HepG2 (cell line): Measurements from ENCODE around the gene FGFR2. TPM values are rescaled to one million over a fixed set of nuclear protein-coding genes. Genes with fewer than 3 reads are reported as not detected.

ENCODE experiments used
- FOXA3 ChIP-seq: IDR thresholded peaks from 2 replicates; pipeline ENCODE4 v1.6.1; 2016; ENCODE audit warnings: missing genetic modification reagents, missing compliant biosample characterization
- FOXM1 ChIP-seq: sonication (generic); formaldehyde crosslinking; IDR thresholded peaks from 2 replicates; pipeline ENCODE4 v1.5.0; 2020; ENCODE audit warnings: missing genetic modification reagents
- NFE2L1 ChIP-seq: sonication (generic); formaldehyde crosslinking; IDR thresholded peaks from 2 replicates; pipeline ENCODE4 v1.4.0; 2020; ENCODE audit warnings: missing genetic modification reagents, mild to moderate bottlenecking, borderline replicate concordance
- PAWR ChIP-seq: sonication (generic); formaldehyde crosslinking; IDR thresholded peaks from 2 replicates; pipeline ENCODE4 v1.4.0; 2020; ENCODE audit warnings: missing genetic modification reagents, mild to moderate bottlenecking, borderline replicate concordance
- SP140L ChIP-seq: sonication (generic); formaldehyde crosslinking; IDR thresholded peaks from 2 replicates; pipeline ENCODE4 v1.4.0; 2020; ENCODE audit warnings: missing genetic modification reagents, borderline replicate concordance
- ZSCAN22 ChIP-seq: sonication (generic); formaldehyde crosslinking; IDR thresholded peaks from 2 replicates; pipeline ENCODE4 v1.4.0; 2020; ENCODE audit warnings: mild to moderate bottlenecking, missing genetic modification reagents
- polyA plus RNA-seq, 8 experiments: library from polyadenylated mRNA; depleted of rRNA in 3 of 8; stranded (reverse) in 7 of 8; unstranded in 1 of 8; fragments of >200 nt; fragmentation: Illumina TruSeq in 4 of 8; extraction: Trizol in 4 of 8; gene quantifications; 2 replicates each; pipeline versions ENCODE4 v1.2.1 to v1.2.3, GENCODE V29; 2011 to 2016; ENCODE audit warnings: low read depth in 4 of 8, missing spikeins in 1 of 8, mixed read lengths in 1 of 8; ENCODE audit not compliant: insufficient read depth in 1 of 8
- total RNA-seq, 5 experiments: library from RNA; depleted of rRNA; stranded (reverse); fragments of >200 nt; fragmentation: Illumina TruSeq; extraction: Trizol; gene quantifications; 2 replicates each; pipeline ENCODE4 v1.2.3, GENCODE V29; 2016; ENCODE audit warnings: low read depth in 1 of 5
- TF ChIP-seq, protein P1 (sequence below): sonication (generic); formaldehyde crosslinking; IDR thresholded peaks from 2 replicates; pipeline ENCODE4 v1.4.0; 2020; ENCODE audit warnings: mild to moderate bottlenecking, missing genetic modification reagents
- TF ChIP-seq, protein P2 (sequence below): sonication (generic); formaldehyde crosslinking; IDR thresholded peaks from 2 replicates; pipeline ENCODE4 v1.8.0; 2022; ENCODE audit warnings: mild to moderate bottlenecking, missing genetic modification reagents; ENCODE audit not compliant: insufficient replicate concordance
- TF ChIP-seq, protein P3 (sequence below): sonication (generic); formaldehyde crosslinking; IDR thresholded peaks from 2 replicates; pipeline ENCODE4 v1.5.0; 2020; ENCODE audit warnings: missing genetic modification reagents

The FGFR2 gene
- total and polyA plus RNA-seq, 2 of the 13 experiments (the other 11 are each of a cell fraction or from before 2014, with no cell fraction given): 1.6 to 2.6 TPM

GRCh38 chr10:121503587-121504051, 94.6 kb downstream of the FGFR2 start (continued):
- TF ChIP-seq, protein P1, sequence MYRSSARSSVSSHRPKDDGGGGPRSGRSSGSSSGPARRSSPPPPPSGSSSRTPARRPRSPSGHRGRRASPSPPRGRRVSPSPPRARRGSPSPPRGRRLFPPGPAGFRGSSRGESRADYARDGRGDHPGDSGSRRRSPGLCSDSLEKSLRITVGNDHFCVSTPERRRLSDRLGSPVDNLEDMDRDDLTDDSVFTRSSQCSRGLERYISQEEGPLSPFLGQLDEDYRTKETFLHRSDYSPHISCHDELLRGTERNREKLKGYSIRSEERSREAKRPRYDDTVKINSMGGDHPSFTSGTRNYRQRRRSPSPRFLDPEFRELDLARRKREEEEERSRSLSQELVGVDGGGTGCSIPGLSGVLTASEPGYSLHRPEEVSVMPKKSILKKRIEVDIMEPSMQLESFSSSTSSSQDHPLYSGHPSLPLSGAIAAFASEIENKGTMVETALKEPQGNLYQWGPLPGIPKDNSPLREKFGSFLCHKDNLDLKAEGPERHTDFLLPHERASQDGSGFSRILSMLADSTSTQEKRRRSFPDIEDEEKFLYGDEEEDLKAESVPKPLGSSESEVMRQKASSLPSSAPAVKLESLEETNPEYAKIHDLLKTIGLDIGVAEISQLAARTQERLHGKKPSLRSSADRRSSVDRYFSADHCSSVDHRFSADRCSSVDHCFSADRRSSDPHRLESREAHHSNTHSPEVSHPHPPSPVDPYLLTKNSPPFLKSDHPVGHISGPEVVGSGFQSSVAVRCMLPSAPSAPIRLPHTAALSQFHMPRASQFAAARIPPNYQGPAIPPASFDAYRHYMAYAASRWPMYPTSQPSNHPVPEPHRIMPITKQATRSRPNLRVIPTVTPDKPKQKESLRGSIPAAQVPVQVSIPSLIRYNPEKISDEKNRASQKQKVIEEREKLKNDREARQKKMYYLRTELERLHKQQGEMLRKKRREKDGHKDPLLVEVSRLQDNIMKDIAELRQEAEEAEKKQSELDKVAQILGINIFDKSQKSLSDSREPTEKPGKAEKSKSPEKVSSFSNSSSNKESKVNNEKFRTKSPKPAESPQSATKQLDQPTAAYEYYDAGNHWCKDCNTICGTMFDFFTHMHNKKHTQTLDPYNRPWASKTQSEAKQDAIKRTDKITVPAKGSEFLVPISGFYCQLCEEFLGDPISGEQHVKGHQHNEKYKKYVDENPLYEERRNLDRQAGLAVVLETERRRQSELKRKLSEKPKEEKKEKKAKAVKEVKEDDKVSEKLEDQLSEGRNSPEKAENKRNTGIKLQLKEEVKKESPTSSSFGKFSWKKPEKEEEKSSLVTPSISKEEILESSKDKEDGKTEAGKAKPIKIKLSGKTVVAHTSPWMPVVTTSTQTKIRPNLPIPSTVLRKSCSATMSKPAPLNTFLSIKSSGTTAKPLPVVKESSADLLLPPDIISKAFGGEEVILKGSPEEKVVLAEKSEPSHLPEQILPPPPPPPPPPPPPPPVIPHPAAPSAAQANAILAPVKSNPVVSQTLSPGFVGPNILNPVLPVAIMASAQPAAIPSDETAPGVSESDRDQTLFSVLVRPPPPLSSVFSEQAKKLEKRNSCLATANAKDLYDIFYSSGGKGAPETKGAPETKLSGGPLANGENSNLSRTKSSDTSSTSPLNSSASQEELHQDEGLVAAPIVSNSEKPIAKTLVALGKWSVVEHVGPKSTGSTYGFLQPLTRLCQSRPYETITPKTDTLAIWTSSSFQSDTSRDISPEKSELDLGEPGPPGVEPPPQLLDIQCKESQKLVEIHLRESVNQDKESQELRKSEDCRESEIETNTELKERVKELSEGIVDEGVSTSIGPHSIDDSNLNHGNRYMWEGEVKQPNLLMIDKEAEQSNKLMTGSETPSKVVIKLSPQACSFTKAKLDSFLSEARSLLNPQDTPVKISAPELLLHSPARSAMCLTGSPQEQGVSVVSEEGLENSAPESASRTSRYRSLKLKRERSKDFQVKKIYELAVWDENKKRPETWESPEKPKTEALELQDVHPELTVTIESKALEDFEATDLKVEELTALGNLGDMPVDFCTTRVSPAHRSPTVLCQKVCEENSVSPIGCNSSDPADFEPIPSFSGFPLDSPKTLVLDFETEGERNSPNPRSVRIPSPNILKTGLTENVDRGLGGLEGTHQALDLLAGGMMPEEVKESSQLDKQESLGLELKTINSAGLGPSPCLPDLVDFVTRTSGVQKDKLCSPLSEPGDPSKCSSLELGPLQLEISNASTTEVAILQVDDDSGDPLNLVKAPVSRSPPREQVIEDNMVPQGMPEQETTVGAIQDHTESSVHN: no peak
- TF ChIP-seq ZSCAN22: no peak
- TF ChIP-seq PAWR: no peak
- TF ChIP-seq, protein P2, sequence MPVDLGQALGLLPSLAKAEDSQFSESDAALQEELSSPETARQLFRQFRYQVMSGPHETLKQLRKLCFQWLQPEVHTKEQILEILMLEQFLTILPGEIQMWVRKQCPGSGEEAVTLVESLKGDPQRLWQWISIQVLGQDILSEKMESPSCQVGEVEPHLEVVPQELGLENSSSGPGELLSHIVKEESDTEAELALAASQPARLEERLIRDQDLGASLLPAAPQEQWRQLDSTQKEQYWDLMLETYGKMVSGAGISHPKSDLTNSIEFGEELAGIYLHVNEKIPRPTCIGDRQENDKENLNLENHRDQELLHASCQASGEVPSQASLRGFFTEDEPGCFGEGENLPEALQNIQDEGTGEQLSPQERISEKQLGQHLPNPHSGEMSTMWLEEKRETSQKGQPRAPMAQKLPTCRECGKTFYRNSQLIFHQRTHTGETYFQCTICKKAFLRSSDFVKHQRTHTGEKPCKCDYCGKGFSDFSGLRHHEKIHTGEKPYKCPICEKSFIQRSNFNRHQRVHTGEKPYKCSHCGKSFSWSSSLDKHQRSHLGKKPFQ (CRISPR knock-in tag): no peak
- TF ChIP-seq FOXM1 (CRISPR knock-in tag): no peak
- TF ChIP-seq SP140L (CRISPR knock-in tag): no peak
- no peak for TF ChIP-seq FOXA3
- TF ChIP-seq, protein P3, sequence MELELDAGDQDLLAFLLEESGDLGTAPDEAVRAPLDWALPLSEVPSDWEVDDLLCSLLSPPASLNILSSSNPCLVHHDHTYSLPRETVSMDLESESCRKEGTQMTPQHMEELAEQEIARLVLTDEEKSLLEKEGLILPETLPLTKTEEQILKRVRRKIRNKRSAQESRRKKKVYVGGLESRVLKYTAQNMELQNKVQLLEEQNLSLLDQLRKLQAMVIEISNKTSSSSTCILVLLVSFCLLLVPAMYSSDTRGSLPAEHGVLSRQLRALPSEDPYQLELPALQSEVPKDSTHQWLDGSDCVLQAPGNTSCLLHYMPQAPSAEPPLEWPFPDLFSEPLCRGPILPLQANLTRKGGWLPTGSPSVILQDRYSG: no peak
- TF ChIP-seq NFE2L1 (CRISPR knock-in tag): no peak
